Measurements from ENCODE around the gene SBF2. TPM values are rescaled to one million over a fixed set of nuclear protein-coding genes. Genes with fewer than 3 reads are reported as not detected.

The SBF2 gene
- total RNA-seq, 1 experiment from 2014 or later, result 13.8 TPM

DNA sequence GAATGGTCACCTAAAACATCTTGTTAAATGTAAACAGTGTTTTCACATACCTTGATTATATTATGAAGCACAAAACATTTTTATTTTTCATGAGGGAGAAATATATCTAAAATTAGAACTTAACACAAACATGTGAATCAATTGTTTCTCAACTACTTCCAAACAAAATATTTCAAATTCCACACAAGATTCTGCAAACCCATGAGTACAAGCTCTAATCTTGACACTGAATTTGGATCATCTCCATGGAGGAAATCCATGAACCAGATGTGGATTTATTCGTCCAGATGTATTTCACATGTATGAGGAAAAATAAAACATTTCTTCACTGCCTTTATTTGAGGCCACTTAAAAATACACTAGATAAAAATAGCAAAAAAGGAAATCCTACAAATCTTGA, 184.2 kb downstream of the SBF2 start:
- Histone ChIP-seq H4K20me1 (ENCODE audit: insufficient read depth, low read depth, low read length) (0 out of 2 replicates have a peak, but pooled peaks cover 6% of the 10 kb centered on the region), H3K27me3 (ENCODE audit: low read length) (no peaks in the 10 kb centered on the region), H3K79me2 (ENCODE audit: low read length) (no peaks in the 10 kb centered on the region), H2AFZ (ENCODE audit: low read length) (no peak overlapping the region), H3K9me3 (ENCODE audit: low read length) (no peaks in the 10 kb centered on the region), H3K36me3 (ENCODE audit: insufficient read depth, low read length) (no peaks in the 10 kb centered on the region), H3K4me1 (ENCODE audit: low read length) (peaks cover 9% of the 10 kb centered on the region), H3K9me2 (replicated peaks; ENCODE audit: insufficient read depth, low read length) (no peaks in the 10 kb centered on the region), H3K9ac (ENCODE audit: low read length) (no peak overlapping the region), H3K27ac (ENCODE audit: low read length) (no peak overlapping the region), H3K4me2 (ENCODE audit: low read depth, low read length, poor library complexity, severe bottlenecking) (no peak overlapping the region), H3K4me3 (ENCODE audit: low read length) (no peak overlapping the region)
- no peak for DNase-seq

GRCh38 chr11:10108915-10109680, 184.9 kb downstream of the SBF2 start:
- no peak overlapping the region for H2AFZ ChIP-seq (ENCODE audit: low read length)
- H3K9me3 ChIP-seq (ENCODE audit: low read length), result no peaks in the 10 kb centered on the region
- no peak overlapping the region for H3K4me3 ChIP-seq (ENCODE audit: low read length)

DNA sequence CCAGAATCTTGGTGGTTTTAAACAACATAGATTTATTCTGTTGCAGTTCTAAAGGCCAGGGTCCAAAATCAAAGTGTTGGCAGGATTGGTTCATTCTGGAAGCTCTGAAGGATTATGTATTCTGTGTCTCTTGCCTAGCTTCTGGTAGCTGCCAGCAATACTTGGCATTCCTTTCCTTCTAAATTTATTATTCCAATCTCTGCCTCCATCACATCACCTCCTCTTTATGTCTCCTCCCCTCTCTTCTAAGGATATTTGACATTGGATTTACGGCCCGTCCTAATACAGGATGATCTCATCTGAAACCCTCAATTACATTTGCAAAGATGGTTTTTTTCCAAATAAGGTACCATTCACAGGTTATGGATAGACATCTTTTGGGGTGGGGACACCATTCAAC, 186.5 kb downstream of the SBF2 start:
- Histone ChIP-seq H3K4me2 (ENCODE audit: low read depth, low read length, poor library complexity, severe bottlenecking) (no peak overlapping the region), H3K9me2 (replicated peaks; ENCODE audit: insufficient read depth, low read length) (no peaks in the 10 kb centered on the region), H3K4me3 (ENCODE audit: low read length) (no peak overlapping the region), H3K9ac (ENCODE audit: low read length) (no peak overlapping the region), H3K9me3 (ENCODE audit: low read length) (no peaks in the 10 kb centered on the region), H4K20me1 (ENCODE audit: insufficient read depth, low read depth, low read length) (0 out of 2 replicates have a peak, but pooled peaks cover 9% of the 10 kb centered on the region), H3K79me2 (ENCODE audit: low read length) (no peaks in the 10 kb centered on the region), H3K36me3 (ENCODE audit: insufficient read depth, low read length) (no peaks in the 10 kb centered on the region), H3K27me3 (ENCODE audit: low read length) (no peaks in the 10 kb centered on the region), H3K27ac (ENCODE audit: low read length) (no peak overlapping the region), H2AFZ (ENCODE audit: low read length) (no peak overlapping the region), H3K4me1 (ENCODE audit: low read length) (peaks cover 9% of the 10 kb centered on the region)
- DNase-seq, result no peak

More at GRCh38 chr11:10108915-10109680, 184.9 kb downstream of the SBF2 start:
- H4K20me1 ChIP-seq (ENCODE audit: insufficient read depth, low read depth, low read length), result 0 out of 2 replicates have a peak, but pooled peaks cover 6% of the 10 kb centered on the region
- H3K36me3 ChIP-seq (ENCODE audit: insufficient read depth, low read length), result no peaks in the 10 kb centered on the region
- H3K9me2 ChIP-seq (replicated peaks; ENCODE audit: insufficient read depth, low read length), result no peaks in the 10 kb centered on the region
- H3K9ac ChIP-seq (ENCODE audit: low read length), result no peak overlapping the region
- H3K79me2 ChIP-seq (ENCODE audit: low read length), result no peaks in the 10 kb centered on the region
- H3K27me3 ChIP-seq (ENCODE audit: low read length), result no peaks in the 10 kb centered on the region
- no peak overlapping the region for H3K27ac ChIP-seq (ENCODE audit: low read length)
- no peak for DNase-seq
- peaks cover 9% of the 10 kb centered on the region for H3K4me1 ChIP-seq (ENCODE audit: low read length)
- H3K4me2 ChIP-seq (ENCODE audit: low read depth, low read length, poor library complexity, severe bottlenecking), result no peak overlapping the region

GRCh38 chr11:10097615-10098014, 196.4 kb downstream of the SBF2 start:
- no peaks in the 10 kb centered on the region for H3K9me2 ChIP-seq (replicated peaks; ENCODE audit: insufficient read depth, low read length)
- H3K79me2 ChIP-seq (ENCODE audit: low read length), result no peaks in the 10 kb centered on the region
- H3K9ac ChIP-seq (ENCODE audit: low read length), result no peak overlapping the region
- no peak overlapping the region for H3K4me3 ChIP-seq (ENCODE audit: low read length)
- no peak overlapping the region for H3K4me2 ChIP-seq (ENCODE audit: low read depth, low read length, poor library complexity, severe bottlenecking)
- DNase-seq, result no peak
- no peaks in the 10 kb centered on the region for H3K9me3 ChIP-seq (ENCODE audit: low read length)
- no peaks in the 10 kb centered on the region for H3K36me3 ChIP-seq (ENCODE audit: insufficient read depth, low read length)
- H3K4me1 ChIP-seq (ENCODE audit: low read length), result no peaks in the 10 kb centered on the region
- no peak overlapping the region for H2AFZ ChIP-seq (ENCODE audit: low read length)
- no peaks in the 10 kb centered on the region for H4K20me1 ChIP-seq (ENCODE audit: insufficient read depth, low read depth, low read length)
- H3K27me3 ChIP-seq (ENCODE audit: low read length), result no peaks in the 10 kb centered on the region
- H3K27ac ChIP-seq (ENCODE audit: low read length), result no peak overlapping the region

GRCh38 chr11:10096987-10097386, 197.0 kb downstream of the SBF2 start:
- Histone ChIP-seq H3K4me1 (ENCODE audit: low read length) (no peaks in the 10 kb centered on the region), H3K27ac (ENCODE audit: low read length) (no peak overlapping the region), H3K9ac (ENCODE audit: low read length) (no peak overlapping the region), H2AFZ (ENCODE audit: low read length) (no peak overlapping the region), H4K20me1 (ENCODE audit: insufficient read depth, low read depth, low read length) (no peaks in the 10 kb centered on the region), H3K4me2 (ENCODE audit: low read depth, low read length, poor library complexity, severe bottlenecking) (no peak overlapping the region), H3K36me3 (ENCODE audit: insufficient read depth, low read length) (no peaks in the 10 kb centered on the region), H3K79me2 (ENCODE audit: low read length) (no peaks in the 10 kb centered on the region), H3K9me2 (replicated peaks; ENCODE audit: insufficient read depth, low read length) (no peaks in the 10 kb centered on the region), H3K9me3 (ENCODE audit: low read length) (no peaks in the 10 kb centered on the region), H3K4me3 (ENCODE audit: low read length) (no peak overlapping the region), H3K27me3 (ENCODE audit: low read length) (no peaks in the 10 kb centered on the region)
- DNase-seq, result no peak

GRCh38 chr11:10095412-10096208, 198.4 kb downstream of the SBF2 start:
- no peak overlapping the region for H3K27ac ChIP-seq (ENCODE audit: low read length)
- no peak for DNase-seq
- no peaks in the 10 kb centered on the region for H3K9me3 ChIP-seq (ENCODE audit: low read length)
- no peak overlapping the region for H3K4me3 ChIP-seq (ENCODE audit: low read length)
- no peaks in the 10 kb centered on the region for H4K20me1 ChIP-seq (ENCODE audit: insufficient read depth, low read depth, low read length)
- no peak overlapping the region for H2AFZ ChIP-seq (ENCODE audit: low read length)
- H3K27me3 ChIP-seq (ENCODE audit: low read length), result no peaks in the 10 kb centered on the region
- H3K4me1 ChIP-seq (ENCODE audit: low read length), result no peaks in the 10 kb centered on the region
- no peak overlapping the region for H3K9ac ChIP-seq (ENCODE audit: low read length)
- H3K36me3 ChIP-seq (ENCODE audit: insufficient read depth, low read length), result no peaks in the 10 kb centered on the region
- no peak overlapping the region for H3K4me2 ChIP-seq (ENCODE audit: low read depth, low read length, poor library complexity, severe bottlenecking)
- H3K9me2 ChIP-seq (replicated peaks; ENCODE audit: insufficient read depth, low read length), result no peaks in the 10 kb centered on the region
- no peaks in the 10 kb centered on the region for H3K79me2 ChIP-seq (ENCODE audit: low read length)

GRCh38 chr11:10092426-10092825, 201.6 kb downstream of the SBF2 start:
- no peak overlapping the region for H3K27ac ChIP-seq (ENCODE audit: low read length)
- no peaks in the 10 kb centered on the region for H4K20me1 ChIP-seq (ENCODE audit: insufficient read depth, low read depth, low read length)
- H3K79me2 ChIP-seq (ENCODE audit: low read length), result no peaks in the 10 kb centered on the region
- DNase-seq, result no peak
- no peak overlapping the region for H2AFZ ChIP-seq (ENCODE audit: low read length)
- no peaks in the 10 kb centered on the region for H3K9me3 ChIP-seq (ENCODE audit: low read length)
- no peak overlapping the region for H3K4me2 ChIP-seq (ENCODE audit: low read depth, low read length, poor library complexity, severe bottlenecking)
- no peaks in the 10 kb centered on the region for H3K27me3 ChIP-seq (ENCODE audit: low read length)
- no peak overlapping the region for H3K9ac ChIP-seq (ENCODE audit: low read length)
- H3K9me2 ChIP-seq (replicated peaks; ENCODE audit: insufficient read depth, low read length), result no peaks in the 10 kb centered on the region
- no peak overlapping the region for H3K4me3 ChIP-seq (ENCODE audit: low read length)
- H3K36me3 ChIP-seq (ENCODE audit: insufficient read depth, low read length), result no peaks in the 10 kb centered on the region
- H3K4me1 ChIP-seq (ENCODE audit: low read length), result no peaks in the 10 kb centered on the region

DNA sequence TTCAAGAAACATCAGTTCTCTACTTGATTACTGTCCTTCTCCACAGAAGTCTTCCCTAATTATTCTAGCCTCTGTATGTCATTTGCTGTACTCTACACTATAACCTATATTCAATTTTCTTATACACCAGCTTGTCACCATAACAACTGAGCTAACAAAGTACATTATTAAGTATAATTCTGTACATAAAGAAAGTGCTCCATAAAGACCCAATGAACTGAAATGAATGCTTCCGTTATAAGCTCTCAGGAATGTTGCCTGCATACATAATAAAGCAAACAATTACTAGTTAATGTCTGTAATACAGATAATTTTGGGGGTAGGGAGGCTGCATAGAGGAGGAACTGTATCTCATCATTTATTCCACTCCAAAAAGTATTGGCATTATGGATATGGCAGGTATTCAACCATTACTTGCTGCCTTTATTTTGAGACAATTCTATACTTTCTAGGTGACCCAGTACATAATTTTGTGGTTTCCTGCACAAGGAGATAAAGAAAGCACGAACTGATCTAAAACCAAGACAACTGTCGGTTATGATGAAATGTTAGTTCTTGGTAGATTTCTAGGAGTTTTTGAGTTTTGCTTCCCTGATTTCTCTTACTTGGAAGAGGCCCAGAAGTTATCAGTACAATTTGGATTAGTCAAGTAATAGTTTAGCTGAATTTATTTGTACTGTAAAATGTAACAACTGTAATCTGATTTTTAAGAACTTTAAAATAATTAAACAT, 202.5 kb downstream of the SBF2 start:
- H3K4me2 ChIP-seq (ENCODE audit: low read depth, low read length, poor library complexity, severe bottlenecking), result no peak overlapping the region

More for the DNA sequence above, 202.5 kb downstream of the SBF2 start:
- no peak overlapping the region for H2AFZ ChIP-seq (ENCODE audit: low read length)
- H3K79me2 ChIP-seq (ENCODE audit: low read length), result no peaks in the 10 kb centered on the region
- H3K9me2 ChIP-seq (replicated peaks; ENCODE audit: insufficient read depth, low read length), result no peaks in the 10 kb centered on the region
- no peaks in the 10 kb centered on the region for H3K4me1 ChIP-seq (ENCODE audit: low read length)
- no peaks in the 10 kb centered on the region for H3K36me3 ChIP-seq (ENCODE audit: insufficient read depth, low read length)
- H3K9ac ChIP-seq (ENCODE audit: low read length), result no peak overlapping the region
- H3K9me3 ChIP-seq (ENCODE audit: low read length), result no peaks in the 10 kb centered on the region
- no peak overlapping the region for H3K27ac ChIP-seq (ENCODE audit: low read length)
- H3K4me3 ChIP-seq (ENCODE audit: low read length), result no peak overlapping the region
- H3K27me3 ChIP-seq (ENCODE audit: low read length), result no peaks in the 10 kb centered on the region
- no peak for DNase-seq
- no peaks in the 10 kb centered on the region for H4K20me1 ChIP-seq (ENCODE audit: insufficient read depth, low read depth, low read length)

Data from Karpas-422 (cell line).